WTC11 (cell line): ENCODE data around the gene TBC1D22A. TPM values are rescaled to one million over a fixed set of nuclear protein-coding genes. Genes with fewer than 3 reads are reported as not detected.

Experiments
- ATAC-seq: fragments of 200-7000 bp; cut with Tn5 transposase; 2 replicates; pipeline ENCODE4 v1.10.0; 2021; ENCODE audit warnings: mild to moderate bottlenecking, moderate library complexity
- CTCF ChIA-PET: fragments of 300-600 bp; sonication (Branson Sonifier 250); formaldehyde crosslinking; loops from one replicate; lab custom pipeline; 2021; ENCODE audit warnings: antibody characterized with exemption; lab: Charles Lee
- POLR2A ChIA-PET: fragments of 350-600 bp; sonication (Branson Sonifier 250); formaldehyde crosslinking; loops from one replicate; lab custom pipeline; 2021; ENCODE audit warnings: antibody characterized with exemption; lab: Charles Lee
- DNase-seq: peaks from one replicate; pipeline ENCODE4 v3.0.0; 2021; ENCODE audit warnings: low spot score
- H3K27ac Mint-ChIP-seq: 2 replicates; pipeline ENCODE4 v1.8.0; 2021; ENCODE audit warnings: mixed read lengths
- H3K27me3 Mint-ChIP-seq: 2 replicates; pipeline ENCODE4 v1.8.0; 2021; ENCODE audit warnings: low read depth, mild to moderate bottlenecking, moderate library complexity, mixed read lengths
- H3K36me3 Mint-ChIP-seq: 2 replicates; pipeline ENCODE4 v1.8.0; 2021; ENCODE audit warnings: mixed read lengths
- H3K4me1 Mint-ChIP-seq: 2 replicates; pipeline ENCODE4 v1.8.0; 2022; ENCODE audit warnings: mixed read lengths
- H3K4me3 Mint-ChIP-seq: 2 replicates; pipeline ENCODE4 v1.8.0; 2021; ENCODE audit warnings: mild to moderate bottlenecking, moderate library complexity, mixed read lengths
- H3K9me3 Mint-ChIP-seq: 2 replicates; pipeline ENCODE4 v1.8.0; 2021; ENCODE audit warnings: mixed read lengths
- CREM ChIP-seq: sonication (generic); formaldehyde crosslinking; IDR thresholded peaks from 2 replicates; pipeline ENCODE4 v1.8.1; 2022; ENCODE audit warnings: mild to moderate bottlenecking, missing genetic modification reagents, moderate library complexity
- EMX1 ChIP-seq: fragments of 250-450 bp; sonication (Bioruptor Pico); IDR thresholded peaks from 2 replicates; pipeline ENCODE4 v1.8.0; 2021; ENCODE audit warnings: mild to moderate bottlenecking
- GRHL2 ChIP-seq: fragments of 250-450 bp; sonication (Bioruptor Pico); IDR thresholded peaks from 2 replicates; pipeline ENCODE4 v1.8.0; 2022; ENCODE audit warnings: mild to moderate bottlenecking, moderate library complexity; ENCODE audit not compliant: insufficient replicate concordance, severe bottlenecking
- MYBL2 ChIP-seq: sonication (generic); formaldehyde crosslinking; IDR thresholded peaks from 2 replicates; pipeline ENCODE4 v1.8.1; 2023; ENCODE audit warnings: mild to moderate bottlenecking, moderate library complexity, missing genetic modification reagents
- NFATC4 ChIP-seq: fragments of 250-450 bp; sonication (Bioruptor Pico); IDR thresholded peaks from 2 replicates; pipeline ENCODE4 v1.9.0; 2021; ENCODE audit warnings: mild to moderate bottlenecking
- NFE2L1 ChIP-seq: sonication (generic); formaldehyde crosslinking; IDR thresholded peaks from 2 replicates; pipeline ENCODE4 v1.8.1; 2023; ENCODE audit warnings: missing genetic modification reagents
- NFYB ChIP-seq: sonication (generic); formaldehyde crosslinking; conservative IDR thresholded peaks from 2 replicates; pipeline ENCODE4 v1.8.0; 2022; ENCODE audit warnings: low read depth, missing genetic modification reagents
- NR2C2 ChIP-seq: sonication (generic); formaldehyde crosslinking; IDR thresholded peaks from 2 replicates; pipeline ENCODE4 v1.8.0; 2022; ENCODE audit warnings: mild to moderate bottlenecking, missing genetic modification reagents
- NR3C1 ChIP-seq: sonication (generic); formaldehyde crosslinking; conservative IDR thresholded peaks from 2 replicates; pipeline ENCODE4 v1.8.1; 2023; ENCODE audit warnings: low read depth, mild to moderate bottlenecking, missing genetic modification reagents
- OVOL2 ChIP-seq: fragments of 250-450 bp; sonication (Bioruptor Pico); IDR thresholded peaks from 2 replicates; pipeline ENCODE4 v1.9.0; 2021; ENCODE audit warnings: mild to moderate bottlenecking, borderline replicate concordance
- PRRX2 ChIP-seq: fragments of 250-450 bp; sonication (Bioruptor Pico); IDR thresholded peaks from 2 replicates; pipeline ENCODE4 v1.8.0; 2021; ENCODE audit warnings: mild to moderate bottlenecking
- RORB ChIP-seq: fragments of 250-450 bp; sonication (Bioruptor Pico); IDR thresholded peaks from 2 replicates; pipeline ENCODE4 v1.9.0; 2021; ENCODE audit warnings: mild to moderate bottlenecking
- SOX15 ChIP-seq: fragments of 250-450 bp; sonication (Bioruptor Pico); IDR thresholded peaks from 2 replicates; pipeline ENCODE4 v1.9.0; 2021; ENCODE audit warnings: mild to moderate bottlenecking
- TEAD1 ChIP-seq: sonication (generic); formaldehyde crosslinking; IDR thresholded peaks from 2 replicates; pipeline ENCODE4 v1.8.0; 2022; ENCODE audit warnings: mild to moderate bottlenecking, missing genetic modification reagents
- TEAD4 ChIP-seq: sonication (generic); formaldehyde crosslinking; IDR thresholded peaks from 2 replicates; pipeline ENCODE4 v1.8.0; 2022; ENCODE audit warnings: mild to moderate bottlenecking, missing genetic modification reagents
- ZNF423 ChIP-seq: fragments of 250-450 bp; sonication (Bioruptor Pico); IDR thresholded peaks from 2 replicates; pipeline ENCODE4 v2.1.2; 2022; ENCODE audit warnings: mild to moderate bottlenecking, moderate library complexity
- total RNA-seq: library from RNA; stranded (reverse); gene quantifications from 3 replicates; pipeline ENCODE4 v1.2.3, GENCODE V29; 2021
- TF ChIP-seq, protein P1 (sequence below): sonication (generic); formaldehyde crosslinking; IDR thresholded peaks from 2 replicates; pipeline ENCODE4 v1.8.0; 2022; ENCODE audit warnings: mild to moderate bottlenecking, missing genetic modification reagents
- TF ChIP-seq, protein P2 (sequence below): sonication (generic); formaldehyde crosslinking; IDR thresholded peaks from 2 replicates; pipeline ENCODE4 v1.8.0; 2022; ENCODE audit warnings: mild to moderate bottlenecking, missing genetic modification reagents
- TF ChIP-seq, protein P3 (sequence below): sonication (generic); formaldehyde crosslinking; IDR thresholded peaks from 2 replicates; pipeline ENCODE4 v1.8.1; 2023; ENCODE audit warnings: mild to moderate bottlenecking, missing genetic modification reagents
- TF ChIP-seq, protein P4 (sequence below): fragments of 250-450 bp; sonication (Bioruptor Pico); IDR thresholded peaks from 2 replicates; pipeline ENCODE4 v1.9.0; 2021; ENCODE audit warnings: mild to moderate bottlenecking
- TF ChIP-seq, protein P5 (sequence below): sonication (generic); formaldehyde crosslinking; IDR thresholded peaks from 2 replicates; pipeline ENCODE4 v1.8.0; 2023; ENCODE audit warnings: mild to moderate bottlenecking, missing genetic modification reagents

Gene TBC1D22A
- total RNA-seq, 1 experiment from 2014 or later = 18.1 TPM

DNA sequence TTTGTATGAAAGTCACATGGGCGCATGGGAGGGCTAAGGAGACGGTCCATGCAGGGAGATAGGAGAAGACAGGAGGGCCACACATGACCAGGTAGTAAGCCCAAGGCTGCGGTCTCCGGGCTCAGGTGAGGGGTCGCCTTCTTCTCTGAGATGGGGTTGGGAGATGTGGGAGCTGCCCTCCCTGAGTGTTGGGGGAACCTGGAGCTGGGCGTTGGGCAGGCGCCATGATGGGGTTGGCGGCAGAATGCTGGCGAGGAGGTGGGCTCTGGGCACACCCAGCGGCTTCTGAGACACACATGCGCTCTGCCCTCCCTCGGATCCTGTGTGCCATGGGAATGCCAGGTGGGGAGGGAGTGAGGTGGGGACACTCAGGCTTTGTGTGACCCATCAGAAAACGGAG is 254.8 kb downstream of the TBC1D22A start (continued):
- TF ChIP-seq, protein P1, sequence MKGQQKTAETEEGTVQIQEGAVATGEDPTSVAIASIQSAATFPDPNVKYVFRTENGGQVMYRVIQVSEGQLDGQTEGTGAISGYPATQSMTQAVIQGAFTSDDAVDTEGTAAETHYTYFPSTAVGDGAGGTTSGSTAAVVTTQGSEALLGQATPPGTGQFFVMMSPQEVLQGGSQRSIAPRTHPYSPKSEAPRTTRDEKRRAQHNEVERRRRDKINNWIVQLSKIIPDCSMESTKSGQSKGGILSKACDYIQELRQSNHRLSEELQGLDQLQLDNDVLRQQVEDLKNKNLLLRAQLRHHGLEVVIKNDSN (CRISPR knock-in tag) = no peak
- TF ChIP-seq NR3C1 (CRISPR knock-in tag) = no peak

DNA sequence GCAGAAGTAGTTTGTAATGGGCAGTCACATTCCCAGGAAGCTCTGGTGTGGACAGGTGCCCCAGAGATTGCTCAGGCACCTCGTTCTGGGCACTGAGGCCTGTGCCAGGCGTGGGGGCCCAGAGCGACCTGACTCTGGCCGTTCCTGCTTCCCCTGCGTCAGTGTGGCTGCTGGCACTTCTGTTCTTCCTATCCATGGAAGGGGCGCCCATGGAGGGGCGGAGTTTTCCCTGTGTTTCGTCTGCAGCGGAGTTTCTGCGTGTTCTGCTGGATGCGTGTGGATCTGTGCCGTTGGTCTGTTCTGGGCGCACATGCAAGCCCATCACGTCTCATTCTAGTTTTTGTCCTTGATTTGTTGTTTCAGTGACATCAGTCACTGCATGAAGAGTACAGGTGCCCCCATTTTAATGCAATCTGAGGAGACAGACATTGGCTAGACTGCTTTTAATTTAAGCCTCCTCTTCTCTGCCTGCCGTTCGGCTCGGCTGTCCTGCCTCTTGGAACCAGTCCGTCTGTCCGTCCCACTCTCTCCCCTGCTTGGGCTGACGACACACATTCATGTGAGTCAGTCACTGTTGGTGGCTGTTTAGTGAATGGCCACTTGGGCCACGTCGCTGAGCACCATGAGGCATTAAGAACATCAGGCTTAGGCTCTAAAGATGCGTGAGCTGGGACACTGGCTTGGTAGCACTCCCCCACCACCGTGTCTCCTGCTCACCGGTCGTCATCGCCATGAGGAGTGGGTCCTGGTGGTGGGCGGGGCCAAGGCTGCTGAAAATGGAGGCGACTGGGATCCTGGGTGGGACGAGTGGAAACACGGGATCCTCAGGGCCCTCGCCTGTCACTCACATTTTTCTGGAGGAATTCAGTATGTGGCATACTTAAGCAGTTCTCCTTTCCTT is 255.8 kb downstream of the TBC1D22A start:
- ChIA-PET POLR2A (no interaction called here), CTCF (no interaction called here)
- no peak for ATAC-seq
- Mint-ChIP-seq H3K4me1 (peaks cover 6% of the 10 kb centered on the region), H3K36me3 (peaks cover 25% of the 10 kb centered on the region), H3K9me3 (peaks cover 21% of the 10 kb centered on the region), H3K27me3 (no peaks in the 10 kb centered on the region; the same call in 1 of the 2 replicates), H3K4me3 (no peak overlapping the region), H3K27ac (no peak overlapping the region)
- no peak for DNase-seq
- TF ChIP-seq MYBL2 (CRISPR knock-in tag) = no peak
- TF ChIP-seq GRHL2 (CRISPR knock-in tag) = no peak
- TF ChIP-seq EMX1 (CRISPR knock-in tag) = no peak
- no peak for TF ChIP-seq NR2C2
- no peak for TF ChIP-seq TEAD4 (CRISPR knock-in tag)
- no peak for TF ChIP-seq OVOL2 (CRISPR knock-in tag)
- no peak for TF ChIP-seq SOX15
- TF ChIP-seq PRRX2 (CRISPR knock-in tag) = no peak
- TF ChIP-seq, protein P2, sequence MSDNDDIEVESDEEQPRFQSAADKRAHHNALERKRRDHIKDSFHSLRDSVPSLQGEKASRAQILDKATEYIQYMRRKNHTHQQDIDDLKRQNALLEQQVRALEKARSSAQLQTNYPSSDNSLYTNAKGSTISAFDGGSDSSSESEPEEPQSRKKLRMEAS (CRISPR knock-in tag) = no peak
- no peak for TF ChIP-seq CREM (CRISPR knock-in tag)

DNA sequence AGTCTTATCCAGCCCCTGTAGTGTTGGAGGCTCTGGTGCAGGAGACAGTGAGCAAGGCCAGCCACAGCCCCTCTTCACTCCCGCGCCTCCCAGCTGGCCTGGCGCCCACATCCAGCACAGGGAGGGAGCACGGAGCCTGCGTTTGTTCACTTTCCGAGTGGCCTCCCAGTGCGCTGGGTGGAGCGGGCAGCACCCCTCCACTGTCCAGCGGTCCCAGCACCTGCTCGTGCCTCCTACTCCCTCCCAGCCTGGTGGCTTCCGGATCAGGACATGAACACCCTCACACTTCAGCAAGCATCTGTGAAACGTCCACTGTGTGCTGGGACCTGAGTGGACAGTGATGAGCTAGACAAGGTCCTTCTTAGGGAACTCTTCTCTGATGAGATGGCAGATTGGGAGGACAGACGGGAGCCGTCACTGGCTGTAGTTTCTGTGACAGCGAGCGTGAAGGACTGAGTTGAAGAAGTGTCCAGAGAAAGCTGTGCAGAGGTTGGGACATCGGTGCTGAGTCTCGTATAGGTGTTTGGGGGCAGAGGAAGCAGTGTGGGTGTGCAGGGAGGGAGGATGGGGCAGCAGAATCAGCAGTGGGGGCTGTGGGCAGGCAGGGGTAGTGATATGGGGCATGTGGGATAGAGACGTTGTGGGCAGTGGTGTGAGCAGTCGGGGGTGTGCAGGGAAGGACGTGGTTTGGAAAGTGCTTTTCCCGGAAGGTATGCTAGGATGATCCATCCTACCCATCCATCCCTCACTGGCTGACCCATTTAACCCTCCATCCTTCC is 256.8 kb downstream of the TBC1D22A start:
- H3K4me1 Mint-ChIP-seq = peaks cover 10% of the 10 kb centered on the region
- no peak overlapping the region for H3K27ac Mint-ChIP-seq
- no peaks in the 10 kb centered on the region; the same call in 1 of the 2 replicates for H3K27me3 Mint-ChIP-seq
- H3K4me3 Mint-ChIP-seq = no peak overlapping the region
- DNase-seq = no peak
- no peak for ATAC-seq
- peaks cover 21% of the 10 kb centered on the region for H3K9me3 Mint-ChIP-seq
- POLR2A ChIA-PET = no interaction called here
- peaks cover 25% of the 10 kb centered on the region for H3K36me3 Mint-ChIP-seq
- CTCF ChIA-PET = no interaction called here
- TF ChIP-seq RORB (CRISPR knock-in tag) = no peak
- no peak for TF ChIP-seq NFYB (CRISPR knock-in tag)
- TF ChIP-seq, protein P3, sequence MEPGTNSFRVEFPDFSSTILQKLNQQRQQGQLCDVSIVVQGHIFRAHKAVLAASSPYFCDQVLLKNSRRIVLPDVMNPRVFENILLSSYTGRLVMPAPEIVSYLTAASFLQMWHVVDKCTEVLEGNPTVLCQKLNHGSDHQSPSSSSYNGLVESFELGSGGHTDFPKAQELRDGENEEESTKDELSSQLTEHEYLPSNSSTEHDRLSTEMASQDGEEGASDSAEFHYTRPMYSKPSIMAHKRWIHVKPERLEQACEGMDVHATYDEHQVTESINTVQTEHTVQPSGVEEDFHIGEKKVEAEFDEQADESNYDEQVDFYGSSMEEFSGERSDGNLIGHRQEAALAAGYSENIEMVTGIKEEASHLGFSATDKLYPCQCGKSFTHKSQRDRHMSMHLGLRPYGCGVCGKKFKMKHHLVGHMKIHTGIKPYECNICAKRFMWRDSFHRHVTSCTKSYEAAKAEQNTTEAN (CRISPR knock-in tag) = no peak
- TF ChIP-seq ZNF423 (CRISPR knock-in tag) = no peak
- TF ChIP-seq TEAD1 (CRISPR knock-in tag) = no peak
- TF ChIP-seq, protein P4, sequence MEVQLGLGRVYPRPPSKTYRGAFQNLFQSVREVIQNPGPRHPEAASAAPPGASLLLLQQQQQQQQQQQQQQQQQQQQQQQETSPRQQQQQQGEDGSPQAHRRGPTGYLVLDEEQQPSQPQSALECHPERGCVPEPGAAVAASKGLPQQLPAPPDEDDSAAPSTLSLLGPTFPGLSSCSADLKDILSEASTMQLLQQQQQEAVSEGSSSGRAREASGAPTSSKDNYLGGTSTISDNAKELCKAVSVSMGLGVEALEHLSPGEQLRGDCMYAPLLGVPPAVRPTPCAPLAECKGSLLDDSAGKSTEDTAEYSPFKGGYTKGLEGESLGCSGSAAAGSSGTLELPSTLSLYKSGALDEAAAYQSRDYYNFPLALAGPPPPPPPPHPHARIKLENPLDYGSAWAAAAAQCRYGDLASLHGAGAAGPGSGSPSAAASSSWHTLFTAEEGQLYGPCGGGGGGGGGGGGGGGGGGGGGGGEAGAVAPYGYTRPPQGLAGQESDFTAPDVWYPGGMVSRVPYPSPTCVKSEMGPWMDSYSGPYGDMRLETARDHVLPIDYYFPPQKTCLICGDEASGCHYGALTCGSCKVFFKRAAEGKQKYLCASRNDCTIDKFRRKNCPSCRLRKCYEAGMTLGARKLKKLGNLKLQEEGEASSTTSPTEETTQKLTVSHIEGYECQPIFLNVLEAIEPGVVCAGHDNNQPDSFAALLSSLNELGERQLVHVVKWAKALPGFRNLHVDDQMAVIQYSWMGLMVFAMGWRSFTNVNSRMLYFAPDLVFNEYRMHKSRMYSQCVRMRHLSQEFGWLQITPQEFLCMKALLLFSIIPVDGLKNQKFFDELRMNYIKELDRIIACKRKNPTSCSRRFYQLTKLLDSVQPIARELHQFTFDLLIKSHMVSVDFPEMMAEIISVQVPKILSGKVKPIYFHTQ = no peak
- TF ChIP-seq, protein P5, sequence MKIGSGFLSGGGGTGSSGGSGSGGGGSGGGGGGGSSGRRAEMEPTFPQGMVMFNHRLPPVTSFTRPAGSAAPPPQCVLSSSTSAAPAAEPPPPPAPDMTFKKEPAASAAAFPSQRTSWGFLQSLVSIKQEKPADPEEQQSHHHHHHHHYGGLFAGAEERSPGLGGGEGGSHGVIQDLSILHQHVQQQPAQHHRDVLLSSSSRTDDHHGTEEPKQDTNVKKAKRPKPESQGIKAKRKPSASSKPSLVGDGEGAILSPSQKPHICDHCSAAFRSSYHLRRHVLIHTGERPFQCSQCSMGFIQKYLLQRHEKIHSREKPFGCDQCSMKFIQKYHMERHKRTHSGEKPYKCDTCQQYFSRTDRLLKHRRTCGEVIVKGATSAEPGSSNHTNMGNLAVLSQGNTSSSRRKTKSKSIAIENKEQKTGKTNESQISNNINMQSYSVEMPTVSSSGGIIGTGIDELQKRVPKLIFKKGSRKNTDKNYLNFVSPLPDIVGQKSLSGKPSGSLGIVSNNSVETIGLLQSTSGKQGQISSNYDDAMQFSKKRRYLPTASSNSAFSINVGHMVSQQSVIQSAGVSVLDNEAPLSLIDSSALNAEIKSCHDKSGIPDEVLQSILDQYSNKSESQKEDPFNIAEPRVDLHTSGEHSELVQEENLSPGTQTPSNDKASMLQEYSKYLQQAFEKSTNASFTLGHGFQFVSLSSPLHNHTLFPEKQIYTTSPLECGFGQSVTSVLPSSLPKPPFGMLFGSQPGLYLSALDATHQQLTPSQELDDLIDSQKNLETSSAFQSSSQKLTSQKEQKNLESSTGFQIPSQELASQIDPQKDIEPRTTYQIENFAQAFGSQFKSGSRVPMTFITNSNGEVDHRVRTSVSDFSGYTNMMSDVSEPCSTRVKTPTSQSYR (CRISPR knock-in tag) = no peak
- TF ChIP-seq NFE2L1 (CRISPR knock-in tag) = no peak
- no peak for TF ChIP-seq NFATC4
